Mucosa of descending colon (tissue), 3 donors: ENCODE data around the gene PPP1R3F. TPM values are rescaled to one million over a fixed set of nuclear protein-coding genes. Genes with fewer than 3 reads are reported as not detected.
"Not testable (repeated sequence)": the region's sequence is repeated elsewhere in the genome, so short reads cannot be mapped to it uniquely, and the experiment has no call there.

Experiments used
- ATAC-seq: fragments of 200-7000 bp; cut with Tn5 transposase; one replicate; pipeline ENCODE4 v1.9.1; 2020; ENCODE audit warnings: mild to moderate bottlenecking, moderate library complexity
- DNase-seq, 3 donors: peaks; one replicate each; pipeline ENCODE4 v3.0.0-alpha.2; 2020
- H3K36me3 ChIP-seq: fragments of 200-600 bp; one replicate; pipeline ENCODE4 v1.8.0; 2021; ENCODE audit warnings: low read depth, mild to moderate bottlenecking
- H3K4me1 ChIP-seq: fragments of 200-600 bp; one replicate; pipeline ENCODE4 v1.8.0; 2021; ENCODE audit warnings: low read depth, mild to moderate bottlenecking
- H3K4me3 ChIP-seq: fragments of 200-600 bp; one replicate; pipeline ENCODE4 v1.8.0; 2021; ENCODE audit warnings: mild to moderate bottlenecking
- H3K9me3 ChIP-seq: fragments of 200-600 bp; one replicate; pipeline ENCODE4 v1.8.0; 2021; ENCODE audit warnings: mild to moderate bottlenecking
- intact Hi-C, 2 donors: fragments of 100-400 bp; cut with DNase I in 1 of 2; cut with micrococcal nuclease in 1 of 2; formaldehyde crosslinking; loops; one replicate each; pipeline versions ENCODE4 v1.11.0 to v1.11.1; 2022; cut with DNase I, micrococcal nuclease
- total RNA-seq, 3 donors: library from RNA; stranded (reverse); fragmentation: NEBNext Ultra II Directional in 2 of 3; extraction: Animal tissue kit (Norgen Biotek cat#: 25700) in 2 of 3; gene quantifications; one replicate each; pipeline versions ENCODE4 v1.2.1 to v1.2.4, GENCODE V29; 2021 to 2023
- TF ChIP-seq, protein P1 (sequence below): fragments of 200-600 bp; IDR thresholded peaks from one replicate; pipeline ENCODE4 v1.8.0; 2022; ENCODE audit warnings: antibody characterized with exemption, mild to moderate bottlenecking
- donor health status: DM: no; HTN: no; CAD: no; lungs with moderate emphysema.
- donor health status: DM: no; HTN: no; CAD: no.
- donor health status: DM: no; HTN: yes; CAD: no.

Gene PPP1R3F
- total RNA-seq, 3 donors from 2014 or later: 2.3 to 8.3 (median 3.0) TPM

DNA sequence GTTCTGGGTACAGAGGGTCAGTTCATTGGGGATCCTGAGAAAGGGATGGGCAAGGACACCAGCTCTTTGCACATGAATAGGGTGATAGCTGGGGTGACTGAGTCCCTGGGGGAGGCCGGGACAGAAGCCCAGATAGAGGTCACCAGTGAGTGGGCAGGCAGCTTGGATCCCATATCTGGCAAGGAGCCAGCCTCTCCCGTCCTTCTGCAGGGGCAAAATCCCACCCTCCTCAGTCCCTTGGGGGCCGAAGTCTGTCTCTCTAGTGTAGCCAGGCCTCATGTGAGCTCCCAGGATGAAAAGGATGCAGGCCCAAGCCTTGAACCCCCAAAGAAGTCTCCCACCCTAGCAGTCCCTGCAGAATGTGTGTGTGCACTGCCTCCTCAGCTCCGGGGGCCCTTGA, 17.0 kb downstream of the PPP1R3F start:
- H3K9me3 ChIP-seq: no peaks in the 10 kb centered on the region
- H3K4me3 ChIP-seq: no peak overlapping the region
- intact Hi-C loops: no loop called here
- H3K4me1 ChIP-seq: no peaks in the 10 kb centered on the region
- ATAC-seq (no peak), DNase-seq (no peak)
- TF ChIP-seq, protein P1, sequence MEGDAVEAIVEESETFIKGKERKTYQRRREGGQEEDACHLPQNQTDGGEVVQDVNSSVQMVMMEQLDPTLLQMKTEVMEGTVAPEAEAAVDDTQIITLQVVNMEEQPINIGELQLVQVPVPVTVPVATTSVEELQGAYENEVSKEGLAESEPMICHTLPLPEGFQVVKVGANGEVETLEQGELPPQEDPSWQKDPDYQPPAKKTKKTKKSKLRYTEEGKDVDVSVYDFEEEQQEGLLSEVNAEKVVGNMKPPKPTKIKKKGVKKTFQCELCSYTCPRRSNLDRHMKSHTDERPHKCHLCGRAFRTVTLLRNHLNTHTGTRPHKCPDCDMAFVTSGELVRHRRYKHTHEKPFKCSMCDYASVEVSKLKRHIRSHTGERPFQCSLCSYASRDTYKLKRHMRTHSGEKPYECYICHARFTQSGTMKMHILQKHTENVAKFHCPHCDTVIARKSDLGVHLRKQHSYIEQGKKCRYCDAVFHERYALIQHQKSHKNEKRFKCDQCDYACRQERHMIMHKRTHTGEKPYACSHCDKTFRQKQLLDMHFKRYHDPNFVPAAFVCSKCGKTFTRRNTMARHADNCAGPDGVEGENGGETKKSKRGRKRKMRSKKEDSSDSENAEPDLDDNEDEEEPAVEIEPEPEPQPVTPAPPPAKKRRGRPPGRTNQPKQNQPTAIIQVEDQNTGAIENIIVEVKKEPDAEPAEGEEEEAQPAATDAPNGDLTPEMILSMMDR: no peak
- H3K36me3 ChIP-seq: no peaks in the 10 kb centered on the region

GRCh38 chrX:49287665-49288064, 18.1 kb downstream of the PPP1R3F start:
- no peaks in the 10 kb centered on the region for H3K36me3 ChIP-seq
- H3K4me3 ChIP-seq: no peak overlapping the region
- intact Hi-C loops: no loop called here
- ATAC-seq: no peak
- no peaks in the 10 kb centered on the region for H3K9me3 ChIP-seq
- H3K4me1 ChIP-seq: no peaks in the 10 kb centered on the region
- TF ChIP-seq, protein P1: no peak
- no peak for DNase-seq

- Histone ChIP-seq H3K4me1 (no peaks in the 10 kb centered on the region), H3K9me3 (no peaks in the 10 kb centered on the region), H3K36me3 (no peaks in the 10 kb centered on the region), H3K4me3 (no peak overlapping the region)
- intact Hi-C loops: loop anchor here in 1 of 2 donors (5.0 kb wide), 1 partner anchor 462 kb away; no protein-coding TSS in a partner anchor
- TF ChIP-seq, protein P1: no peak
- ATAC-seq: no peak
- DNase-seq: no peak
Observed at GRCh38 chrX:49290215-49290614, 20.6 kb downstream of the PPP1R3F start.

- intact Hi-C loops: loop anchor here in 1 of 2 donors (5.0 kb wide), 1 partner anchor 461 kb away; no protein-coding TSS in a partner anchor
- Histone ChIP-seq H3K9me3 (no peaks in the 10 kb centered on the region), H3K4me3 (no peak overlapping the region), H3K4me1 (no peaks in the 10 kb centered on the region), H3K36me3 (no peaks in the 10 kb centered on the region)
- DNase-seq (peak in 2 of 3 donors; percentile 67 to 77), ATAC-seq (peak; percentile 88)
- TF ChIP-seq, protein P1: peak; percentile 32
Observed at GRCh38 chrX:49291615-49292337, 22.2 kb downstream of the PPP1R3F start.

GRCh38 chrX:49292400-49293362, 23.1 kb downstream of the PPP1R3F start:
- intact Hi-C loops: loop anchor here in 1 of 2 donors (5.0 kb wide), 1 partner anchor 460 kb away; no protein-coding TSS in a partner anchor
- ATAC-seq (no peak), DNase-seq (no peak)
- TF ChIP-seq, protein P1: no peak
- H3K4me3 ChIP-seq: no peak overlapping the region
- no peaks in the 10 kb centered on the region for H3K4me1 ChIP-seq
- no peaks in the 10 kb centered on the region for H3K9me3 ChIP-seq
- no peaks in the 10 kb centered on the region for H3K36me3 ChIP-seq

DNA sequence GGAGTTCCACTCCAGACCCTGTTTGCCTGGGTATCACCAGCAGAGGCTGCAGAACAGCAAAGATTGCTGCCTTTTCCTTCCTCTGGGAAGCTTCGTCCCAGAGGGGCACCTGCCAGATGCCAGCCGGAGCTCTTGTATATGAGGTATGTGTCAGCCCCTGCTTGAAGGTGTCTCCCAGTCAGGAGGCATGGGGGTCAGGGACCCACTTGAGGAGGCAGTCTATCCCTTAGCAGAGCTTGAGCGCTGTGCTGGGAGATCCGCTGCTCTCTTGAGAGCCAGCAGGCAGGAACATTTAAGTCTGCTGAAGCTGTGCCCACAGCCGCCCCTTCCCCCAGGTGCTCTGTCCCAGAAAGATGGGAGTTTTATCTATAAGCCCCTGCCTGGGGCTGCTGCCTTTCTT, 29.7 kb downstream of the PPP1R3F start:
- H3K9me3 ChIP-seq, H3K36me3 ChIP-seq, H3K4me3 ChIP-seq, DNase-seq, intact Hi-C loops, H3K4me1 ChIP-seq, ATAC-seq: not testable (repeated sequence)
